ENCODE results near the gene CD93. TPM values are rescaled to one million over a fixed set of nuclear protein-coding genes. Genes with fewer than 3 reads are reported as not detected.

CD93 gene, protein sequence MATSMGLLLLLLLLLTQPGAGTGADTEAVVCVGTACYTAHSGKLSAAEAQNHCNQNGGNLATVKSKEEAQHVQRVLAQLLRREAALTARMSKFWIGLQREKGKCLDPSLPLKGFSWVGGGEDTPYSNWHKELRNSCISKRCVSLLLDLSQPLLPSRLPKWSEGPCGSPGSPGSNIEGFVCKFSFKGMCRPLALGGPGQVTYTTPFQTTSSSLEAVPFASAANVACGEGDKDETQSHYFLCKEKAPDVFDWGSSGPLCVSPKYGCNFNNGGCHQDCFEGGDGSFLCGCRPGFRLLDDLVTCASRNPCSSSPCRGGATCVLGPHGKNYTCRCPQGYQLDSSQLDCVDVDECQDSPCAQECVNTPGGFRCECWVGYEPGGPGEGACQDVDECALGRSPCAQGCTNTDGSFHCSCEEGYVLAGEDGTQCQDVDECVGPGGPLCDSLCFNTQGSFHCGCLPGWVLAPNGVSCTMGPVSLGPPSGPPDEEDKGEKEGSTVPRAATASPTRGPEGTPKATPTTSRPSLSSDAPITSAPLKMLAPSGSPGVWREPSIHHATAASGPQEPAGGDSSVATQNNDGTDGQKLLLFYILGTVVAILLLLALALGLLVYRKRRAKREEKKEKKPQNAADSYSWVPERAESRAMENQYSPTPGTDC
- under 0.01 TPM in 2 replicates for total RNA-seq

DNA sequence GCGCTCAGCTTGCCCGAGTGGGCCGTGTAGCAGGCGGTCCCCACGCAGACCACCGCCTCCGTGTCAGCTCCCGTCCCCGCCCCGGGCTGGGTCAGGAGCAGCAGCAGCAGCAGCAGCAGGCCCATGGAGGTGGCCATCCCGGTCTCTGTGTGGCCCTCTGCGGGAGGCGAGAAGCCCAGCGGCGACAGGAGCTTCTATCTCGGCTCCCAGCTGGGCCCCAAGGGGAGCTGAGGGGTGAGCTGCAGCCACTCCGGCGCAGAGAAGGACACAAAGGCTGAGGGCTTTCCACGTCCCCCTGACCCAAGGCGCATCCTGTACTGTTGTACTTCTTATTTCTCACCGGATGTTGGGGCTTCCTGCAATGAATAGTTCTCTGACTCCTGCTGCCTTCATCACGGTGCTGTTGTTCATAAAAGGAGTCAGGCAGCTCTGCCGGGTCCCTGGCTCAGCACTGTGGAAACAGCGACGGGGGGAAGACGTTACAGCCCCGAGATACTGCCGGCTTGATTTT, at the start of gene CD93:
TSS of gene CD93 (minus strand) at position 269 of the 511 bp plus-strand sequence. CDS start at position 137, 132 bp downstream.

DNA sequence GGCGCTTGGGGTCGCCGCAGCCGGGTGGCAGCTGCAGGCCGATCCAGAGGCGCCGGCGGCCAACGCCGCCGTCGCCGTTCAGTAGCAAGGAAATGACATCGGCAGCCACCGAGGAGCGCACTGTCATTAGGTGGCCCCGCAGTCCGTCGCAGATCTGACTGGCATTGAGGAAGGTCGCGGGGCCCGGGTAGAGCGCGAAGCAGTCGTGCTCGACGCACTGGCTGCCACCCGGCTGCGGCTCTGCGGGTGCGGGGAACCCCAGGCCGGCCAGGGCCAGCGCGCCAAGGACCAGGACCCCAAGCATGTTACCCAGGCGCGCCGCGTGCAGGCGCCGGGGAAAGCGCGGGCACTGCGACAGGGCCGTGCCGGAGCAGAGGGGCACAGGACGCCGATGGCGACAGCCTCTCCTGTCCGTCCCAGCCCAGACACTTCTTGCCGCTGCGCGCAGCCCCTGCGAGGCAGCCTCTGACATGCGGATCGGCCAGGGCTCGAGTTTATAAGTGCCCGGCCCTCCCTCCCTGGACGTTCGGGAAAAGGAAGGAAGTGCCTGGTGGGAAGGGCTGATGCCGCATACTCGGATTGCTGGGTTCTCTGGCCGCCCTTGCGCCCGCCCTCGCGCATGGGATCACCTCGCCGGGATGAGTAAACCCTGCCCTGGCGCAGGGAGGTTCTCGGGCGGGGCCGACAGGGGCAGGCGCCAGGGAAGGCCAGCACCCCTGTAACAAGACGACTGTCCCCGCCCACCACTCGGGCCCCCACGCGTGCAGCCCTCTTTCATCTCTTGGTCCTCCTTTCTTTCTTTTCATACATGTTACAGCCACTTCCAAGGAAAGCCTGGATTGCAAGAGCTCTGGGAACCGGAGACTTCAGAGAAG, 36.7 kb downstream of the CD93 start, which contains the start of gene THBD:
TSS of gene THBD (minus strand) at position 472 of the 875 bp plus-strand sequence. CDS start at position 304, 168 bp downstream.

DNA sequence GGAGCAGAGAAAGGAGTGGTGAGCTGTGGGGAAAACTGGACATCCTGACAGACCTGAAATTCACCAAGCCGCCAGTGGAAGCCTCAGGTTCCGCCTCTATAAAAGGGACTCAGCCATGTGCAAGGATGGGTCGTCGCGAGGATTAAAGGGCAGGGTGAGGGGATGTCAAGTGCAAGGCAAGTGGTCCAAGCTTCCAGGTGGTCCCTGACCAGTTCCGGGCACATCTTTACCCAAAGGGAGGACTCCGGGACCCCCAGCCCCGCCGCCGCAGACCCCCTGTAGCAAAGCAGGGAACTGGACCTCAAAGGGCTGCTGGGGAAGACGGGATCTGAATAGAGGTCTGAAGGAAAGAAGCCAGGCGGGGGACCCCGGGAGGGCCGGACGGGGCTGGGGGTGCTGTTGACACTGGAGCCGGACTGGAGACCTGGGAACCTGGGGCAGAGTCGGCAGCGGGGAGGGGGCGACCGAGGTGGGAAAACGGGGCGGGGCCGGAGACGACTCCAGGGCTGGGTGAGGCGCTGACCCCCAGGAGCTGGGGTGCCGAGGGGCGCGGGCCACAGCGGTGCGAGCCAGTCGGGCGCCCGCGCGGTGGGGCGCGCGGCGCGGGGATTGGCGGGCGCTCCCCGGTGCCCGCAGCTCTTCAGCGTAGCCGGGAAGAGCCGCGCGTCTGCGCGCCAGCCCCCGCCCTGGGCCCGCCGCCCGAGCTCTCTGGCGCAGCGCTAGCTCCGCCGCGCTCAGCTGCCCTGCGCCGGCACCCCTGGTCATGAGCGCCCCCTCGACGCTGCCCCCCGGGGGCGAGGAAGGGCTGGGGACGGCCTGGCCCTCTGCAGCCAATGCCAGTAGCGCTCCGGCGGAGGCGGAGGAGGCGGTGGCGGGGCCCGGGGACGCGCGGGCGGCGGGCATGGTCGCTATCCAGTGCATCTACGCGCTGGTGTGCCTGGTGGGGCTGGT, 51.1 kb downstream of the CD93 start, which contains the start of gene SSTR4:
TSS of gene SSTR4 (plus strand) at position 592 of the 951 bp plus-strand sequence. CDS start at position 764, 172 bp downstream.

Other genes starting within 250 kb of the CD93 start
- gene SSTR4, start 51.0 kb downstream of the CD93 start, total RNA-seq: not detected in 2 replicates
- gene THBD, start 36.7 kb downstream of the CD93 start, total RNA-seq: 16.9 and 30.9 TPM in 2 replicates

Data from hair follicular keratinocyte (primary cell).